GM18951 (cell line): ENCODE measurements around the gene CD14.
"Not testable (repeated sequence)": the region's sequence is repeated elsewhere in the genome, so short reads cannot be mapped to it uniquely, and the experiment has no call there.

Experiments used
- POLR2A ChIP-seq: IDR thresholded peaks from 4 replicates; pipeline ENCODE4 v1.6.1; 2011; ENCODE audit warnings: mild to moderate bottlenecking; ENCODE audit not compliant: insufficient read length, insufficient read depth; ENCODE audit errors: extremely low read depth
- in situ Hi-C: fragments of 300-500 bp; cut with MboI; formaldehyde crosslinking; loops from one replicate; pipeline ENCODE4 v1.12.0; 2022; ENCODE audit warnings: low sequenced_read_pairs, mixed read lengths, inconsistent platforms; ENCODE audit not compliant: unreplicated experiment

CD14 gene

DNA sequence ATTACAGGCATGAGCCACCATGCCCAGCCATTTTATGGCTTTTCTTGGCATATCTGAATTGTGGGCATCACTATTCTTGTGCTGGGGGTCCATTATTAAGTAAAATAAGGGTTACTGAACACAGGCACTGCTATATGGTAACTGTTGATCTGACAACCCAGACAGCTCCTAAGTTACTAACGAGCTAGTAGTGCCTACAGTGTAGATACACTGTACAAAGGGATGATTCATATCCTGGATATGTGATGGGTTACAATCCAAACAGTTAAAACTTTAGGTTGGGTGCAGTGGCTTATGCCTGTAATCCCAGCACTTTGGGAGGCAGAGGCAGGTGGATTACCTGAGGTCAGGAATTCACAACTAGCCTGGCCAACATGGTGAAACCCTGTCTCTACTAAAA, 4.3 kb downstream of the CD14 start:
- in situ Hi-C loops: no loop called here
- TF ChIP-seq POLR2A: no peak

DNA sequence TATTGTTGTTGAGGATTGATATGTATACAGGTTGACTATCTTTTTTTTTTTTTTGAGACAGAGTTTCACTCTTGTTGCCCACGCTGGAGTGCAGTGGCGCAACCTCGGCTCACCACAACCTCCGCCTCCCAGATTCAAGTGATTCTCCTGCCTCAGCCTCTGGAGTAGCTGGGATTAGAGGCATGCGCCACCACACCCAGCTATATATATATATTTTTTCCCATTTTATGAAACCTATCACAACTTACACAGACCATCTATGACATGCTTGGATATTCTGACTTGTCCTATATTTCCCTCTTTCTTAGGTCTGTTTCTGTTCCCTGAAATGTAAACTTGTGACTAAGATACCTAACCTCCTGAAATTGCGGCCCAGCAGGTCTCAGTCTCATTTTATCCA, 5.0 kb downstream of the CD14 start:
- in situ Hi-C loops: no loop called here
- TF ChIP-seq POLR2A: no peak

DNA sequence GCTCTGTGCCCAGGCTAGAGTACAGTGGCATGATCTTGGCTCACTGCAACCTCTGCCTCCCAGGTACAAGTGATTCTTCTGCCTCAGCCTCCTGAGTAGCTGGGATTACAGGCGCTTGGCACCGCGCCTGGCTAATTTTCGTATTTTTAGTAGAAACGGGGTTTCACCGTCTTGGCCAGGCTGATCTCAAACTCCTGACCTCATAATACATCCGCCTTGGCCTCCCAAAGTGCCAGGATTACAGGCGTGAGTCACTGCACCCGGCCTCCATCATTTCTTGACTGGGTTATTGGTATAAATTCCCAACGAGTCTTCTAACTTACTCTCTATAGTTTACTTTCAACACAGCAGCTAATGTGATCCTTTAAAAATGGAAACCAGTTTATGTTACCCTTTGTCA, 8.1 kb downstream of the CD14 start:
- in situ Hi-C loops: not testable (repeated sequence)

DNA sequence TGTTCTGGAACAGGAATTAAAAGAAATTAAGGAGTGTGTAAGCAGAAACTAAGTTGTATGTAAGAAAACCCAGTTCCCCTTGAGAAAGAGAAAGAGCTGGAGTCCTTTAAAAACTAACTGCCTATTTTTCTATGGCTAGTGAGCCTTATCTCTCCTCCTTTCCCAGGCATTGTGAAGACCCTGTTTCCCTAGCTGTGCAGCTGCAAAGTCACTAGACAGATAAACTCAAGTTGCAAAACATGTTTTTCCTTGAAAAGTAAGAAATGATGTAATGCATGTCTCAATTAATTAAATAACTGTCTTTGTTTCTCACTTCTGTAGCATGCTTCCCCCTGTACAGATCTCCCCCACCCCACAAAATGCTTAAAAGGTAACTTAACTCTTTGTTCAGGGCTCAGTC, 9.9 kb downstream of the CD14 start:
- in situ Hi-C loops: not testable (repeated sequence)

DNA sequence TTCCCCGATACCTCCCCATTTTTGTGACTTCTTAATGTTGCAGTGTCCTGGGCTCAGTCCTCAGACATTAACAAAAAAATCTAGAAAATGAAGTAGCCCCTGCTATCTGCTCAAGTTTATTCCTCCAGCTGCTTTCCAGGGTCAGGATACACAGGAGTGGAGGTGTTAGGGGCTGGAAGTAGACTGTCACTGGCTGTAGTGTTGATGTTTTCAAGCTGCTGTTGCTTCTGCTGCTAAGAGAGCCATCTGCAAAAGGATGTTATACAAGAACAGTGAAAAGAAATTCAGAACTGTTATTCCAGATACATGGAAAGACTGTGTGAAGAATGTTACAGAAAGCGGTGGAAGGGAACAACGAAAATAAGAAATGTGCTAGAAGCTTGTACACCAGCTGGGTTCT, 10.7 kb downstream of the CD14 start:
- in situ Hi-C loops: no loop called here
- no peak for TF ChIP-seq POLR2A

DNA sequence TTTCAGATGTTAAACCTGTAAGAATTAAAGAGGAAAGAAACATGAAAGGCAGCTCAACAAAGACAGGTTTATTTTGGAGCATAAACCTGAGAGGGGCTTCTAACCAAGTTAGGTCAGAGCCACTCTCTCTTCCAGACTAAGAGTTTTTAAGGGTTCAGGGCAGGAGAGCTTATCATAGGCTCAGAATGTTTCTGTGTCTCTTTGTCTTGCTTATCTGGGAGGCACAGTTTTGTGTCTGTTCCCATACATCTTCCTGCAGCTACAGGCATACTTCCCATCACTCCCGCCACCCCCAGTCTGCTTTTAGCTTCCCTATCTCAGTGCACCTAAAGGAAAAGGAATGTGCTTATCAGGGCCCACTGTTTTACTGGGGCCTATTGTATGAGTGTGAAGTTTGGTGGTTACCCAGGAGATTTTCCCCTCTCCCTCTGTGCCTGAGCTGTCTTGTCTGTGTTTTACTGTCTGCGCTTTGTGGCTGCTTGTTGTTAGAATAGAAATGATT, 21.9 kb downstream of the CD14 start:
- no peak for TF ChIP-seq POLR2A
- in situ Hi-C loops: no loop called here

DNA sequence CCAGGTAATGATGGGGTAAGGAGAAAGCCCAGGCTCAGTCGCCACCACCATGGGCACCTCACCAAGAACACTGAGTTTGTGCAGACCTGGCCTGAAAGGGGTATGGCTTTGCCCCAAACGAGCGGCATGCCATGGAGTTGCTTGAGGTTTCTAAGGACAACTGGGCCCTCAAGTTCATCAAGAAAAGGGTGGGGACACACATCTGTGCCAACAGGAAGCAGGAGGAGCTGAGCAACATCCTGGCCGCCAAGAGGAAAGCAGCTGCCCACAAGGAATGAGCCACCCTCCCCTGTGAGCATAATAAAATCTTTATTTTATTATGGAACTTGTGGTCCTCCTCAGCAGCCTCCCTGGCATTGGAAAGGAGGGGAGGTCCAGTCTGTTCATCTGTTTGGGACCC, 23.8 kb downstream of the CD14 start:
- no peak for TF ChIP-seq POLR2A
- in situ Hi-C loops: no loop called here

DNA sequence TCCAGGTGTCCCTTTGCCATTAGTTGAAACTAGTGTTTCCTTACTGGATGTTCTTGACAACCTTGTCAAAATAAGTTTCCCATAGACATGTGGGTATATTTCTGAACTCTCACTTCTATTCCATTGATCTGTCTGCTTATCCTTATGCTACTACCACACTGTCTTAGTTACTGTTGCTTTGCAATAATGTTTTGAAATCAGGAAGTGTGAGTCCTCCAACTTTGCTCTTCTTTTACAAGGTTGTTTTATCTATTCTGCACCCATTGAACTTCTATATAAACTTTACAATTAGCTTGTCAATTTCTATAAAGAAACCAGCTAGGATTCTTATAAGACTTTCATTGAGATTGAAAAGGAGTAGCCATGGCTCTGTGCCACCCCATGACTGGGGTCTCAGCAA, 24.3 kb downstream of the CD14 start:
- in situ Hi-C loops: no loop called here
- no peak for TF ChIP-seq POLR2A

DNA sequence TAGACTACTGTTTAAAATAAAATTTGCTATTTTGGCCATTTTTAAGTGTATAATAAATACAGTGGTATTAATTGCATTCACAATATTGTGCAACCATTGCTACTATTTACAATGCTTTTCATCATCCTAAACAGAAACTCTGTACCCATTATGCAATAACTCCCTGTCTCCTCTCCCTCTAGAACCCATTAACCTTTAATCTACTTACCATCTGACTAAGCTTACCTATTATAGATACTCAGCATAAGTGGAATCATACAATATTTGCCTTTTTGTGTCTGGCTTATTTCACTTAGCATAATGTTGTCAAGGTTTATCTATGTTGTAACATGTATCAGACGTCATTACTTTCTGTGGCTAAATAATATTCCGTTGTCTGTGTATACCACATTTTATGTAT, 25.9 kb downstream of the CD14 start:
- in situ Hi-C loops: no loop called here
- TF ChIP-seq POLR2A: no peak

DNA sequence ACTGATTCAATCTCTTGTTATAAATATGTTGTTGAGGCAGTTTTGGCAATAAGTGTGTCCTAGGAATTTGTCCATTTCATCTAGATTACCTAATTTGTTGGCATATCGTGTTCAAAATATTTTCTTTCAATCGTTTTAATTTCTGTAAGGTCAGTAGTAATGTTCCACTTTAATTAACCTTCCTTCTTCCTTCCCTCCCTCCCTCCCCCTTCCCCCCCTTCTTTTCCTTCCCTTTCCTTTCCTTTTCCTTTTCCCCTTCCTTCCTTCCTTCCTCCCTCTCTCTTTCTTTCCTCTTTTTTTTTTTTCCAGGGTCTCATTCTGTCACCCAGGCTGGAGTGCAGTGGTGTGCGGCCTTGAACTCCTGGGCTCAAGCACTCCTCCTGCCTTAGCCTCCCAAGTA, 27.1 kb downstream of the CD14 start:
- in situ Hi-C loops: no loop called here
- no peak for TF ChIP-seq POLR2A

DNA sequence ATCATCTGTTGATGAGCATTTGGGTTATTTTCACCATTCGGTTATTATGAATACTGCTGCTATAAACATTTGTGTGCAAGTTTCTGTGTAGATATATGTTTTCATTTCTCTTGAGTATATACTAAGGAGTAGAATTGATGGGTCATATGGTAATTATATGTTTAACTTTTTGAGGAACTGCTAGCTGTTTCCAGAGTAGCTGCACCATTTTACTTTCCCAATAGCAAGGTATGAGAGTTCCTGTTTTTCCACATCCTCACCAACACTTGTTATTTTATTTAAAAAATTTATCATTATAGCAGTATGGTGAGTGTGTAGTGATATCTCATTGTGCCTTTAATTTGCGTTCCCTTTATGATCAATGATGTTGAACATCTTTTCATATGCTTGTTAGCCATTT, 29.2 kb downstream of the CD14 start:
- in situ Hi-C loops: no loop called here

DNA sequence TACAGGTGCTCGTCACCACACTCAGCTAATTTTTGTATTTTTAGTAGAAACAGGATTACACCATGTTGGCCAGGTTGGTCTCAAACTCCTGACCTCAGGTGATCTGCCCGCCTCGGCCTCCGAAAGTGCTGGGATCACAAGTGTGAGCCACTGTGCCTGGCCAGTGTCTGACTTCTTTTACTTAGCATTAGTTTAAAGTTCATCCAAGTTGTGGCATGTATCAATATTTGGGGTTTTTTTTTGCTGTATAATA, 29.6 kb downstream of the CD14 start:
- in situ Hi-C loops: not testable (repeated sequence)

More for the DNA sequence above, 29.2 kb downstream of the CD14 start:
- TF ChIP-seq POLR2A: no peak

DNA sequence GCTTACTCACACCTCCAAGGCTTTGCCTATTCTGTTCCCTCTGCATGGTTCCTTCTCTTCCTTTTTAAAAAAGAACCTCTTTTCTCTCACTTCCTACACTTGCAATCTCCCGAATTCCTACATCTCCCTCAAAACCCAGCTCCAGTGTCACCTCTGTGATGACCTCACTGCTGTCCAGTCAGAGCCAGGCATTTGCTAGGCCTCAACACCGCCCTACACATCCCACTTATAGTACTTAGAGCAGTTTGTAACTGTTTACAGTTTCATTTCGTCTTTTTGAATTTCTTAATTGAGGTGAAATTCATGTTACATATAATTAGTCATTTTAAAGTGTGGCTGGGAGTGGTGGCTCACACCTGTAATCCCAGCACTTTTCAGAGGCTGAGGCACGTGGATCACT, 30.8 kb downstream of the CD14 start:
- in situ Hi-C loops: no loop called here
- no peak for TF ChIP-seq POLR2A

DNA sequence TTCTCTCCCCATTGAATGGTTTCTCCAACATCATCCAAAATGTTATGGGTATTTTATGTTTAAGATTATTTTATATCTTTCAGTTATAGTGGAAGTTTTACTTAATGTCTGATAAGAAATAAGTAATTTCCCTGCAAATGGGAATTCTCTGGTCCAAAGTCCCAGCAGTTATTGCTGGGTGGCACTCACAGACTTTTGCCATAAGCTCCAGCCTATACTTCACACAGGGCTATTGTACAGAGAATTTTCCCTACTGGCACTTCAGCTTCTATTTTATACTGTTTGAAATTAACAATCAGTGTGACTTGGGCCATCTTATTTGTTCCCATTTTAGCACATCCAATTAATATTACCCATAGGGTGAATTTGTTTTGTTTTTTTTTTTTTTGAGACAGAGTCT, 32.9 kb downstream of the CD14 start:
- in situ Hi-C loops: no loop called here
- TF ChIP-seq POLR2A: no peak

DNA sequence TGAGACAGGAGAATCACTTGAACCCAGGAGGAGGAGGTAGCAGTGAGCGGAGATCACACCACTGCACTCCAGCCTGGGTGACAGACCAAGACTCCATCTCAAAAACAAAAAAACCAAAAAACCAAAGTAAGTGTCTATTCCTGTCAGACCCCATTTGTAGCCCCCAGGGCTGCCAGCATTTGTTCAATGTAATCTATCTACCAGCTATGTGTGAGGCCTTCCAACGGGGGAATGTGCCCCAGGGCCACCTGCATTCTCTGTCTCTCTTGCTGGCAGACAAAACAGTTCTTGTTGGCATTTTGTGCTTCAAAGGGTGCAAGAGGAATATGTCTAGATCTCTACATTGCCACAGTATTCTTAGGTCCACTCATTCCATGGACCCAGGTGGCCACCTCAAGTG, 34.1 kb downstream of the CD14 start:
- in situ Hi-C loops: no loop called here
- TF ChIP-seq POLR2A: no peak

DNA sequence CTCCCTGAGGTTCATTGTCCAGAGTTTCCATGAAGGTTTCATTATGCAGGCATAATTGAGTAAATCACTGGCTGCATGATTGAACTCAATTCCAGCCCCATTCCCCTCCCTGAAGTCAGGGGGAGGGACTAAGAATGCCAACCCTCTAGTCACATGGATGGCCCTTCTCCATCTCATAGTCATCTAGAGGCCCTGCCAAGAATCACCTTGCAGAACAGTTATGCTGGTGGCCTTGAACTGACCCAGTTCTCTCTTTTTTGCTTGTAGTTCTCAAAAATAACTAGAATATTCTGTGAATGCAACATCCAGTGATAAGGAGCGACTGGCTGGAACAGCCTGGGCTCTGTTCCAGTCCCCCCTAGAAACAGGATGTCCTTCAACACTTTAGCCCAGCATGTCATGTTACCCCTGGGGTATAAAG, 36.6 kb downstream of the CD14 start:
- TF ChIP-seq POLR2A: no peak
- in situ Hi-C loops: no loop called here

DNA sequence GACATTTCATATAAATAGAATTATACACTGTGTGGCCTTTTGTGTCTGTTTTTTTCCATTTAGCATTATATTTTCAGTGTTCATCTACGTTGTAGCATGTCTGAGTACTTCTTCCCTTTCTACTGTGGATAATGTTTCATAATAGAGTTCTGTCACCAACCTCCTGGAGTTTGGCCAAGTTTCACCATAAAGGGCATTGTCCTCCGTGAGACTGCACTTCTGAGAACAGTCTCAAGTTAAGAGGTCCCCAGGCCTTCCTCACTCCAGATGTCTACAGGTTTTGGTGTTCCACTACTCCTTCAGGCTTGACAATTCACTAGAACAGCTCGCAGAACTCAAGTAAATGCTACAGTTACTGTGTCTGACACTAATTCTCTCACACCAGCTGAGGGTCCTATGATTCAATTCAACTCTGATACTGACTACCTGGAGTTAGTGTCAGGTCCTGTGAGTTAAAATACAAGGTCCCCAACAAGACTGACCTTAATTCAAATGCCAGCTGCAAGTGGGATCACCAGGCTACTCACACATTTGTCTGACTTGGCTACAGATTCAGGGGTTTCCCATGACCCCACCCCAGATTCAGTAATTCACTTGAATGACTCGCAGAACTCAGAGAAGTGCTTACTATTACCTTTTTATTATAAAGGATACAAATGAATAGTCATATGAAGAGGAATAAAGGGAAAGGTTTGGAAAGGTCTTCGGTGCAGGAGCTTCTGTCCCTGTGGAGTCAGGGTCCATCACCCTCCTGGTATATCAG, 37.3 kb downstream of the CD14 start:
- TF ChIP-seq POLR2A: no peak
- in situ Hi-C loops: no loop called here
